Measurements from ENCODE around the gene TBL1X.

TBL1X gene

GRCh38 chrX:9595174-9595573 is 130.3 kb downstream of the TBL1X start:
- H3K27me3 ChIP-seq (ENCODE audit: control insufficient read depth in 2 of 2, insufficient read depth in 2 of 2, low read length in 2 of 2): no peaks in the 10 kb centered on the region
- no peaks in the 10 kb centered on the region for H3K9me3 ChIP-seq (ENCODE audit: control insufficient read depth in 2 of 2, low read length in 2 of 2)

GRCh38 chrX:9596837-9597236 is 132.0 kb downstream of the TBL1X start:
- no peaks in the 10 kb centered on the region for H3K36me3 ChIP-seq (ENCODE audit: control insufficient read depth in 2 of 2, insufficient read depth in 2 of 2, low read length in 2 of 2)
- H3K9me3 ChIP-seq (ENCODE audit: control insufficient read depth in 2 of 2, low read length in 2 of 2): no peaks in the 10 kb centered on the region
- no peak overlapping the region for H3K27ac ChIP-seq (ENCODE audit: low read depth in 2 of 2, low read length in 2 of 2)
- H3K27me3 ChIP-seq (ENCODE audit: control insufficient read depth in 2 of 2, insufficient read depth in 2 of 2, low read length in 2 of 2): no peaks in the 10 kb centered on the region
- H3K9ac ChIP-seq (ENCODE audit: low read depth in 1 of 2, low read length in 2 of 2): no peak overlapping the region
- no peaks in the 10 kb centered on the region for H3K4me1 ChIP-seq (ENCODE audit: control insufficient read depth in 2 of 2, insufficient read depth in 2 of 2, low read length in 2 of 2)
- H3K4me3 ChIP-seq (ENCODE audit: low read length in 2 of 2): no peak overlapping the region

More at GRCh38 chrX:9595174-9595573, 130.3 kb downstream of the TBL1X start:
- Histone ChIP-seq H3K4me1 (ENCODE audit: control insufficient read depth in 2 of 2, insufficient read depth in 2 of 2, low read length in 2 of 2) (no peaks in the 10 kb centered on the region), H3K27ac (ENCODE audit: low read depth in 2 of 2, low read length in 2 of 2) (no peak overlapping the region), H3K9ac (ENCODE audit: low read depth in 1 of 2, low read length in 2 of 2) (no peak overlapping the region), H3K36me3 (ENCODE audit: control insufficient read depth in 2 of 2, insufficient read depth in 2 of 2, low read length in 2 of 2) (no peaks in the 10 kb centered on the region), H3K4me3 (ENCODE audit: low read length in 2 of 2) (no peak overlapping the region)

- H3K4me1 ChIP-seq (ENCODE audit: control insufficient read depth in 2 of 2, insufficient read depth in 2 of 2, low read length in 2 of 2): no peaks in the 10 kb centered on the region
- H3K27ac ChIP-seq (ENCODE audit: low read depth in 2 of 2, low read length in 2 of 2): no peak overlapping the region
- H3K9me3 ChIP-seq (ENCODE audit: control insufficient read depth in 2 of 2, low read length in 2 of 2): no peaks in the 10 kb centered on the region
Measured at GRCh38 chrX:9597361-9598035, 132.6 kb downstream of the TBL1X start.

GRCh38 chrX:9598344-9598743 is 133.5 kb downstream of the TBL1X start:
- H3K36me3 ChIP-seq (ENCODE audit: control insufficient read depth in 2 of 2, insufficient read depth in 2 of 2, low read length in 2 of 2): no peaks in the 10 kb centered on the region
- no peak overlapping the region for H3K9ac ChIP-seq (ENCODE audit: low read depth in 1 of 2, low read length in 2 of 2)
- no peak overlapping the region for H3K4me3 ChIP-seq (ENCODE audit: low read length in 2 of 2)
- H3K9me3 ChIP-seq (ENCODE audit: control insufficient read depth in 2 of 2, low read length in 2 of 2): no peaks in the 10 kb centered on the region
- H3K27me3 ChIP-seq (ENCODE audit: control insufficient read depth in 2 of 2, insufficient read depth in 2 of 2, low read length in 2 of 2): no peaks in the 10 kb centered on the region
- no peak overlapping the region for H3K27ac ChIP-seq (ENCODE audit: low read depth in 2 of 2, low read length in 2 of 2)
- H3K4me1 ChIP-seq (ENCODE audit: control insufficient read depth in 2 of 2, insufficient read depth in 2 of 2, low read length in 2 of 2): no peaks in the 10 kb centered on the region

More at GRCh38 chrX:9597361-9598035, 132.6 kb downstream of the TBL1X start:
- Histone ChIP-seq H3K9ac (ENCODE audit: low read depth in 1 of 2, low read length in 2 of 2) (no peak overlapping the region), H3K36me3 (ENCODE audit: control insufficient read depth in 2 of 2, insufficient read depth in 2 of 2, low read length in 2 of 2) (no peaks in the 10 kb centered on the region), H3K27me3 (ENCODE audit: control insufficient read depth in 2 of 2, insufficient read depth in 2 of 2, low read length in 2 of 2) (no peaks in the 10 kb centered on the region), H3K4me3 (ENCODE audit: low read length in 2 of 2) (no peak overlapping the region)

DNA sequence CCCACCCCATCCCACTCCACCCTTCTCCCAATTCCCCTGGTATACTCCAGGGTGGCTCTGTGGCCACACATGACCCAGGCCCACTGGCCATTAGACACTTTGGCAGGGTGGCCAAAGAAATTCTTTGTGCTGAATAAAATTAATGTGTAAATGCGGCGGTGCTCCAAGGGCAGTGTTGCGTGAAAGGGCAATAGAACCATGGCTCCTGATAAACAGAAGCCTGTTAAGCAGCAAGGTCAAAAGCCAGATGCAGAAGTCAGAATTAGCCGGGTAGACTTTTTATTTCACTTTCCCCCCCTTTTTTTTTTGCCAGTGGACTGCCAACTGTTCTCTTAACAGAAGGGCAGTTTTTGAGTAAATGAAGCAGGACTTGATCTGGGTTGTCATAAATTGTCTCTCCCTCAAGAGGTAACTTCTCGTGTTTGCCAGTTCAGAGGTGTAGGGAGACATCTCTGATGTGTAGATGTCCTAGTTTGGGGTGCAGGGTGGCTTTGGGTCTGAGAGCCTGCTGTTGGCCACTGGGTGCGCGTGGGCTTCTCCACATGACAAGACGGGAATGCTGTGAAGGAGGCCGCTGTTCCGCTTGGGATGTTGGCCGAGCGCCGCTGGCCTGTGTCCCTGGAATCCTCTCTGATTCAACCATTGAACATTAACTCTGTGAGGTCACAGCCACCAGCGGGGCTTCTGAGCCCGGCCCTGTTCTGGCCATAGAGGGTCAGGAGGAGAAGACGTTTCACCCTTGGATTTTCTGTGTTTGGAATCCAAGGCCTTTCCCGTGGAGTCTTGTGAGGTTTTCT is 139.5 kb downstream of the TBL1X start:
- no peaks in the 10 kb centered on the region for H3K36me3 ChIP-seq (ENCODE audit: control insufficient read depth in 2 of 2, insufficient read depth in 2 of 2, low read length in 2 of 2)
- H3K4me3 ChIP-seq (ENCODE audit: low read length in 2 of 2): no peak overlapping the region
- no peak overlapping the region for H3K9ac ChIP-seq (ENCODE audit: low read depth in 1 of 2, low read length in 2 of 2)
- H3K27ac ChIP-seq (ENCODE audit: low read depth in 2 of 2, low read length in 2 of 2): no peak overlapping the region
- no peaks in the 10 kb centered on the region for H3K9me3 ChIP-seq (ENCODE audit: control insufficient read depth in 2 of 2, low read length in 2 of 2)
- H3K4me1 ChIP-seq (ENCODE audit: control insufficient read depth in 2 of 2, insufficient read depth in 2 of 2, low read length in 2 of 2): no peaks in the 10 kb centered on the region
- no peaks in the 10 kb centered on the region for H3K27me3 ChIP-seq (ENCODE audit: control insufficient read depth in 2 of 2, insufficient read depth in 2 of 2, low read length in 2 of 2)

GRCh38 chrX:9604908-9605306 is 140.0 kb downstream of the TBL1X start:
- Histone ChIP-seq H3K36me3 (ENCODE audit: control insufficient read depth in 2 of 2, insufficient read depth in 2 of 2, low read length in 2 of 2) (no peaks in the 10 kb centered on the region), H3K4me3 (ENCODE audit: low read length in 2 of 2) (no peak overlapping the region), H3K27ac (ENCODE audit: low read depth in 2 of 2, low read length in 2 of 2) (no peak overlapping the region), H3K9ac (ENCODE audit: low read depth in 1 of 2, low read length in 2 of 2) (no peak overlapping the region), H3K9me3 (ENCODE audit: control insufficient read depth in 2 of 2, low read length in 2 of 2) (no peaks in the 10 kb centered on the region), H3K27me3 (ENCODE audit: control insufficient read depth in 2 of 2, insufficient read depth in 2 of 2, low read length in 2 of 2) (no peaks in the 10 kb centered on the region), H3K4me1 (ENCODE audit: control insufficient read depth in 2 of 2, insufficient read depth in 2 of 2, low read length in 2 of 2) (no peaks in the 10 kb centered on the region)

DNA sequence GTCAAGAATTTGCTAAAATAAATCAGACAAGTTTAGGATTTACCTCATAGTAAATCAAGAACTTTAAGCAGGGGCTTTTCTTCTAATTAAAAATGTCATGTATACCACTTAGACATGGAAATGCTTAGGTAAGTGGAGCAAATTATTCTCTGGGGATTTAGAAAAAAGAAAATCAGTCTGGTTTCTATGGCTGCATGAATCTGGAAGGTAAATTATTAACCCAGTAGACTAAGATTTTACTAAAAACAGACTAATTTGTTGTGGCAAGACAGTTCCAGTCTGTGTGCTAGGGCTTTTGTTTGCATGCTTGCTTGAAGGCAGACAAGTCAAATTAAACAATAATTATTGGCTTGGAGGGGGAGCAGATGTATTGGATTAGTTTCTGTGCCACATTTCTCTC is 140.6 kb downstream of the TBL1X start:
- no peaks in the 10 kb centered on the region for H3K4me1 ChIP-seq (ENCODE audit: control insufficient read depth in 2 of 2, insufficient read depth in 2 of 2, low read length in 2 of 2)

GRCh38 chrX:9606971-9607370 is 142.1 kb downstream of the TBL1X start:
- H3K4me1 ChIP-seq (ENCODE audit: control insufficient read depth in 2 of 2, insufficient read depth in 2 of 2, low read length in 2 of 2): no peaks in the 10 kb centered on the region
- H3K36me3 ChIP-seq (ENCODE audit: control insufficient read depth in 2 of 2, insufficient read depth in 2 of 2, low read length in 2 of 2): no peaks in the 10 kb centered on the region
- H3K9me3 ChIP-seq (ENCODE audit: control insufficient read depth in 2 of 2, low read length in 2 of 2): no peaks in the 10 kb centered on the region
- no peak overlapping the region for H3K4me3 ChIP-seq (ENCODE audit: low read length in 2 of 2)
- H3K9ac ChIP-seq (ENCODE audit: low read depth in 1 of 2, low read length in 2 of 2): no peak overlapping the region
- H3K27ac ChIP-seq (ENCODE audit: low read depth in 2 of 2, low read length in 2 of 2): no peak overlapping the region
- H3K27me3 ChIP-seq (ENCODE audit: control insufficient read depth in 2 of 2, insufficient read depth in 2 of 2, low read length in 2 of 2): no peaks in the 10 kb centered on the region

More for the DNA sequence above, 140.6 kb downstream of the TBL1X start:
- H3K27me3 ChIP-seq (ENCODE audit: control insufficient read depth in 2 of 2, insufficient read depth in 2 of 2, low read length in 2 of 2): no peaks in the 10 kb centered on the region
- H3K9me3 ChIP-seq (ENCODE audit: control insufficient read depth in 2 of 2, low read length in 2 of 2): no peaks in the 10 kb centered on the region
- no peaks in the 10 kb centered on the region for H3K36me3 ChIP-seq (ENCODE audit: control insufficient read depth in 2 of 2, insufficient read depth in 2 of 2, low read length in 2 of 2)
- no peak overlapping the region for H3K27ac ChIP-seq (ENCODE audit: low read depth in 2 of 2, low read length in 2 of 2)
- H3K4me3 ChIP-seq (ENCODE audit: low read length in 2 of 2): no peak overlapping the region
- H3K9ac ChIP-seq (ENCODE audit: low read depth in 1 of 2, low read length in 2 of 2): no peak overlapping the region

DNA sequence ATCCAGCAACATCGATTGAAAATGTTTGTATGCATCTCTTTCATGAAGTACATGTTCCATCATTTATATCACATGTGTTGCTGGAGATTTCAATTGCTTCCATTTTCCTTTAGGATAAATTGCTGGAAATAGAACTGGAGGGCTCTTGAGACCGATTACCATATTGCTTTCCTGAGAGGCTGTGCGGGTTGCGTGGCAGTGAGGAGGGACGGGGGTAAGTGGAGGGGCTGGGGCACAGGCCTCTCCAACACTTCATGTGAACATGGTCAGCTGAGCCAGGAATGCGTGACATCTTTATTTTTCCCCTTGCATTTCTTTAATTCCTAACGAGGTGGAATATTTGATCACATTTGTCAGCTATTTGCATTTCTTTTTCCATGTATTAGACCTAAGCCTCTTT is 144.6 kb downstream of the TBL1X start:
- H3K9ac ChIP-seq (ENCODE audit: low read depth in 1 of 2, low read length in 2 of 2): no peak overlapping the region
- no peaks in the 10 kb centered on the region for H3K9me3 ChIP-seq (ENCODE audit: control insufficient read depth in 2 of 2, low read length in 2 of 2)

DNA sequence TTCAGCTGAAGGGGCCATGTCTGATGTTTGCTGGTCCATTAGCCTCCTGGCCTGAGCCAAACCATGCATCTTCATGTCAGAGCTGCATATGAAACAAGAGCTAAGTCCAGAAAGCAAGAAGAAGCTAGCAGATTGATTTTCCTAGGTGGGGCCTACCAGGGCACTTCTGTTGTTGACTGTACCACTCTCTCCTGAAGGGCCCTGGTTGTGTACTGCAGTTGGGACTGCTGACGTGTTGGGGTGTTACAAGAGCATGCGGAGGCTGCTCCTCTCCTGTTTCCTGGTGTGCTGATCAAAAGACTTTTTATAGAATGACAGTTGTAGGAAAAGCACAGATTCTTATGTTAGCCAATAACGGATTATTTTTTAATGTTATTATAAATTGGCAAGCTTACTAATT is 145.1 kb downstream of the TBL1X start:
- Histone ChIP-seq H3K9ac (ENCODE audit: low read depth in 1 of 2, low read length in 2 of 2) (no peak overlapping the region), H3K4me3 (ENCODE audit: low read length in 2 of 2) (no peak overlapping the region), H3K27ac (ENCODE audit: low read depth in 2 of 2, low read length in 2 of 2) (no peak overlapping the region), H3K27me3 (ENCODE audit: control insufficient read depth in 2 of 2, insufficient read depth in 2 of 2, low read length in 2 of 2) (no peaks in the 10 kb centered on the region), H3K36me3 (ENCODE audit: control insufficient read depth in 2 of 2, insufficient read depth in 2 of 2, low read length in 2 of 2) (no peaks in the 10 kb centered on the region), H3K4me1 (ENCODE audit: control insufficient read depth in 2 of 2, insufficient read depth in 2 of 2, low read length in 2 of 2) (no peaks in the 10 kb centered on the region), H3K9me3 (ENCODE audit: control insufficient read depth in 2 of 2, low read length in 2 of 2) (no peaks in the 10 kb centered on the region)

More for the DNA sequence above, 144.6 kb downstream of the TBL1X start:
- no peak overlapping the region for H3K27ac ChIP-seq (ENCODE audit: low read depth in 2 of 2, low read length in 2 of 2)
- no peaks in the 10 kb centered on the region for H3K4me1 ChIP-seq (ENCODE audit: control insufficient read depth in 2 of 2, insufficient read depth in 2 of 2, low read length in 2 of 2)
- H3K27me3 ChIP-seq (ENCODE audit: control insufficient read depth in 2 of 2, insufficient read depth in 2 of 2, low read length in 2 of 2): no peaks in the 10 kb centered on the region
- no peaks in the 10 kb centered on the region for H3K36me3 ChIP-seq (ENCODE audit: control insufficient read depth in 2 of 2, insufficient read depth in 2 of 2, low read length in 2 of 2)
- H3K4me3 ChIP-seq (ENCODE audit: low read length in 2 of 2): no peak overlapping the region
